GM20000 (cell line): ENCODE results near the gene TMC4.
"Not testable (repeated sequence)": the region's sequence is repeated elsewhere in the genome, so short reads cannot be mapped to it uniquely, and the experiment has no call there.

Experiments used
- DNase-seq: peaks from one replicate; pipeline ENCODE4 v3.0.0; 2012; ENCODE audit warnings: low spot score
- TF ChIP-seq, protein P1 (sequence below): IDR thresholded peaks from 2 replicates; pipeline ENCODE4 v1.5.1; 2012; ENCODE audit warnings: mild to moderate bottlenecking, control low read depth; ENCODE audit errors: extremely low read depth, missing control alignments

Gene TMC4

DNA sequence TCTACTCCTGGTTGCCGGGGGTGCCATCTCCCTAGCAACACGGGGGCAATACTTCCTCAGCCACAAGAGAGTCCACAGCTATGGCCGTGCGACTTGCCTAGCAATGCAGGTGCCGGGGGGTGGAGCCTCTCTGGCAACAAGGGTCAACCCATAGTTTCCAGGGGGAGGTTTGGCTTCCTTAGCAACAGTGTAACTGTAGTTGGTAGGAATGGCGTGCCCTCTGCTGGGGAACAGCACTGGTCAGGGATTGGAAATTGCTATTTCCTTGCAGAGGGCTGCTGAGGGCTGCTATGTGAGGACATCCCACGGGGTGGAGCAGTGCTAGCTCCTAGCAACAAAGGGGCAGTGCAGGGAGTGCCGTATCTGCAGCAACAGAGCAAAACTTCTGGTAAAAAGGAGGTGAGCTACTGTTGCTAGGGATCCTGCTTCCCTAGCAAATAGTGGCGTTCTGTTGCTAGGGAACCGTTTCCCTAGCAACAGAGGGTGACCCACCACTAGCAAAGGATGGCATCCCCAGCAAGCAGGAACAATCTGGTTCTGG, 7.0 kb upstream of the TMC4 start:
- TF ChIP-seq, protein P1, sequence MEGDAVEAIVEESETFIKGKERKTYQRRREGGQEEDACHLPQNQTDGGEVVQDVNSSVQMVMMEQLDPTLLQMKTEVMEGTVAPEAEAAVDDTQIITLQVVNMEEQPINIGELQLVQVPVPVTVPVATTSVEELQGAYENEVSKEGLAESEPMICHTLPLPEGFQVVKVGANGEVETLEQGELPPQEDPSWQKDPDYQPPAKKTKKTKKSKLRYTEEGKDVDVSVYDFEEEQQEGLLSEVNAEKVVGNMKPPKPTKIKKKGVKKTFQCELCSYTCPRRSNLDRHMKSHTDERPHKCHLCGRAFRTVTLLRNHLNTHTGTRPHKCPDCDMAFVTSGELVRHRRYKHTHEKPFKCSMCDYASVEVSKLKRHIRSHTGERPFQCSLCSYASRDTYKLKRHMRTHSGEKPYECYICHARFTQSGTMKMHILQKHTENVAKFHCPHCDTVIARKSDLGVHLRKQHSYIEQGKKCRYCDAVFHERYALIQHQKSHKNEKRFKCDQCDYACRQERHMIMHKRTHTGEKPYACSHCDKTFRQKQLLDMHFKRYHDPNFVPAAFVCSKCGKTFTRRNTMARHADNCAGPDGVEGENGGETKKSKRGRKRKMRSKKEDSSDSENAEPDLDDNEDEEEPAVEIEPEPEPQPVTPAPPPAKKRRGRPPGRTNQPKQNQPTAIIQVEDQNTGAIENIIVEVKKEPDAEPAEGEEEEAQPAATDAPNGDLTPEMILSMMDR = no peak
- DNase-seq = peak; percentile 35

- TF ChIP-seq, protein P1 = no peak
- no peak for DNase-seq
These were observed 6.4 kb upstream of the TMC4 start for GRCh38 chr19:54179262-54179852.

DNA sequence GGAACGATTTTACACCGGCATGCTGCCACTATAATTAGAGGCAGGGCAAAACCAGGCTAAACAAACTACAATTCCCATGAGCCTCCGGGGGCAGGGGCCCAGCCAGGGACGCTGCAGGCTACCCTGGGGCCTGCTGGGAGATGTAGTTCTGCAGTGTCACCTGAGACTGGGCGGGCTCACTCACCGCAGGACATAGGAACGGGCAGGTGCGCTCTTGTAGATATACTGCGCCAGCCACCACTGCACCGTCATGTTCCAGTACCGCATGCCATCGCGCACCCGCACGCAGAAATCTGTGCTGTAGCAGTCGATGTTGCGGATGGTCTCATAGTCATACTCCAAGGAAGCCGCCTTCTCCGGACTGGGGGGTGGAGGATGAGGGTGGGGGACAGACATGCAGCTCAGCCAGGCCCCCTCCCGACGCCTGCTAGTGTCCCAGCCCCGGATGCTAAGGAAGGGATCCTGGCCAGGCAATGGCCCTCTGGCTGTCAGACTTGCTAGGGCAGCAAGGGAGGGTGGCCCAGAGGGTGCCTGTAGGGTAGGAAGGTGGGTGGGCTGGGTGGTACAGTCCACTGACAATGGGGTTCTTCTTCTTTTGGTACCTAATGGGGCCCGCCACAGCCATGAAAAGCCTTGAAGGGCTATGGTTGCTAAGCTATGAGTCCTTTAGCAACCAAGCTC, 5.8 kb upstream of the TMC4 start:
- TF ChIP-seq, protein P1 = no peak
- no peak for DNase-seq

DNA sequence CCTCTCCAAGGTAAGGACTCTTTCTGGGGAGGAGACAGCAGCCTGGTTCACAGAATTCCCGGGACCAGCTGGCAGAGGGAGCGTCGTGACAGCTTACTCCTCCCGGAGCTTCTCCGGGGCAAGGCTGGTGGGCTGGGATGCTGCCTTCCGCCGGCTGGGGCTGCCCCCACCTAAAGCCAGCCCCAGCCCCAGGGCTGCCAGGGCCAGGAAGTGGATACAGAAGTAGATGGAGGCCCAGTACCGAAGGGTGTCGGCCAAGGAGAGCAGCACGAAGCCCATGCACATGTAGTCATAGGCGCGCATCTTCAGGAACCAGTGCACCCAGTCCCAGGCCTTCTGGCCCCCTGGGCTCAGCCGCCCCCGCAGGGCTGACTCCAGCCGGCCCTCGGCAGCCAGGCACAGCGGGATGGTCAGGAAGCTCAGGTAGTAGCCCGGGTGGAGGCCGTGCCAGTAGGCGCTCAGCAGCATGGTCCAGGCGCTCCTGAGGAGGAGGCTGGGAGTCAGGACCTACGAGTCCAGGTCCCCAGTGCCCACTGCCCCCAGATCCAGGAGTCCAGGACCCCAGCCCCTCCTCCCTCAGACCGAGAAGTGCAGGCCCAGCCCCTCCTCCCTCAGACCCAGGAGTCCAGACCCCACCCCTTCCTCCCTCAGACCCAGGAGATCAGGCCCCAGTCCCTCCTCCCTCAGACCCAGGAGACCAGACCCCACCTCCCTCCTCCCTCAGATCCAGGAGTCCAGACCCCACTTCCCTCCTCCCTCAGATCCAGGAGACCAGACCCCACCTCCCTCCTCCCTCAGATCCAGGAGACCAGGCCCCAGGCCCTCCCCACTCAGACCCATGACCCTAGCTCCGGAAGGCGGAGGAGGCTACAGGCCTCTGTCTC, 1.2 kb upstream of the TMC4 start:
- TF ChIP-seq, protein P1 = no peak
- DNase-seq = no peak

DNA sequence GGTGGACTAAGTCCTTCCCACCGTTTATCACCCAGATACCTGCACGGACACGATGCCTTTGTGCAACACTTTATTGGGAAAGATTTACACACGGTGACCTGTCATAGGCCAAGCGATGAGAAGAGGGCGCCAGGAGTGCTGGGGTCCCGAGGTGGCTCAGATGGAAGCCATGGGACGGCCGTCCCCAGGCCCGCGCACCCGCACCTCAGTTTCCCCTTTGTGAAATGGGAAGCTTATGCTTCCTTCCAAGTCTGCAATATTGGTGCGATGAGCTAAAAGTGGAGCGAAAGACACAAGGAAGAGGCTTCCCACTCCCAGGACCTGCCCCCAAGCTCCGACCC, 369 bp upstream of the TMC4 start:
- DNase-seq = no peak
- TF ChIP-seq, protein P1 = no peak

DNA sequence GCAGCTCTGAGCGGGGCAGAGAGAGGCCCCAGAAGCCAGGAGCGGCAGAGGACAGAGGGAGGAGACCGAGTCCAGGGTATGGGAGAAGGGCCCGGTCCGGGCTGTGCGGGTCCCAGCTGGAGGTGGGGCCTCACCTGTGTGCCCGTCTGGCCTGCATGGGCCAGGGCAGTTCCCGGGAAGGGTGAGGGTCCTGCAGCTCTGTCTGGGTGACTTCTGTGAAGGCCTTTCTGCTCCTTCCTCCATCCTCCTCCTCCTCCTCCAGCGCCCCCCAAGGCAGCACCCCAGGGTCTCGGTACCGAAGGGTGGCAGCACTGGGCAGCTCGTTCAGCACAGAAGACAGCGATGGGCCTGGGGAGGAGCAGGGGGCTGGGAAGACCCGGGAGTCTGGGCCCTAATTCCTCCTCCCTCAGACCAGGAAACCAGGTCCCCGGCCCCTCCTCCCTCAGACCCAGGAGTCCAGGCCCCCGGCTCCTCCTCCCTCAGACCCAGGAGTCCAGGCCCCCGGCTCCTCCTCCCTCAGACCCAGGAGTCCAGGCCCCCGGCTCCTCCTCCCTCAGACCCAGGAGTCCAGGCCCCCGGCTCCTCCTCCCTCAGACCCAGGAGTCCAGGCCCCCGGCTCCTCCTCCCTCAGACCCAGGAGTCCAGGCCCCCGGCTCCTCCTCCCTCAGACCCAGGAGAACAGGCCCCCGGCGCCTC, 1.1 kb downstream of the TMC4 start:
- not testable (repeated sequence) for DNase-seq

DNA sequence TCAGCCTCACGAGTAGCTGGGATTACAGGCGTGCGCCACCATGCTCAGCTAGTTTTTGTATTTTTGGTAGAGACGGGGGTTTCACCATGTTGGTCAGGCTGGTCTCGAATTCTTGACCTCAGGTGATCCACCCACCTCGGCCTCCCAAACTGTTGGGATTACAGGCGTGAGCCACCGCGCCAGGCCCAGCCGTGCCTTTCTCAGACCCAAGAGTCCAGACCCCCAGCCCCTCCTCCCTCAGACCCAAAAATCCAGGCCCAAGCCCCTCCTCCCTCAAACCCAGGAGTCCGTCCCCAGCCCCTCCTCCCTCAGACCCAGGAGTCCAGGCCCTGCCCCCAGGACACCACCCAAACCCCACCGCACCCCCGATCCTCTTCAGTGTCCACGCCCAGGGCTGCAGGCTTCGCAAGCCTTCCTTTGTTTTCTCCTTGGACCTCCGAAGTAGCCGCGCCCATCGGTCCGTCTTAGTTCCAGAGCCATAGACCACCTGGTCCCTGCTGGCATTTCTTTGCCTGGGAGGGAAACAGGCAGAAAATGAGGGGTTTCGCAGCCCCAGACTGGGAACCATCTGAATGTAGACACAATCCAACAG, 3.7 kb downstream of the TMC4 start:
- DNase-seq = no peak
- TF ChIP-seq, protein P1 = no peak
